GM12872 (cell line): Measurements from ENCODE around the gene SPSB2.

Source experiments
- CTCF ChIP-seq: IDR thresholded peaks from 3 replicates; pipeline ENCODE4 v1.5.1; 2011; ENCODE audit warnings: low read depth, mild to moderate bottlenecking, low read length, moderate library complexity; ENCODE audit not compliant: insufficient read depth

SPSB2 gene

GRCh38 chr12:6915789-6916285 is 42.7 kb upstream of the SPSB2 start:
- TF ChIP-seq CTCF = no peak

DNA sequence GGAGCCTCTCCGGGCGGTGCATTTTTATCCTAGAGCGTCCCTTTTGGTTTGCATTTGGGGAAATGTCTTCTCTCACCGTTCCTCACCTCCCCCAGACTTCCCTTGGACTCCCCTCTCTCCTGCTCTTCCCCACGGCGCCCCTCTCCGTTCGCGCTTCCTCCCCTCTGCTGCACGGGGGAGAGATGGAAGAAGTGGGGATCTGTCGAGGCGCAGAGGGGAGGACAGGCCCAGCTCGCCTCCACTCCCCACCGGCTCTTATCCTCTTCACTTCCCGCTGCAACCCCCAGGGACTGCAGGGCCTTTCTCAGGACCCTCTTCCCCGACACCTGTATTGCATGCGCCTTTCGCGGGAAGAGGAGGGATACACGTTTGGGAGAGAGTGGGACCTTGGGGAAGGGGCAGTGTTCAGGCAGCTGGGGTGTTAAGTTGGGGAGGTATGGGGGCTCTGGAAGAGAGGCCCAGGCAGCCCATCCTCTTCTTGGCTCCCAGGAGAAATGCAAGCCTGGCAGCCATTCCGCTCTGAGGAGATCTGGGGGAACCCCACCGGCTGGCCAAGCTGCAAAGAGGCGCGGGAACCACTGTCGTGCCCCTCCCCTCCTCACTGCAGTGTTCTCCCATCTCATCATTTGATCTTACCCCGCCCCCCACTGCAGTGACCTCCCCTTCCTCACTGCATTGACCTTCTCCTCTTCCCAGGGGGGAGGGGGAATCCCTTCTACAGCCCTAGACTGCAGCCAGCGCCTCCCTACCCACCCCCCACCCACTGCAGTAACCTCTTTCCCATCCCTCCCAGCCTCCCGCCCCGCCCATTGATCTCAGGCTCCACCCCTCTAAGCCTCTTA is 42.1 kb upstream of the SPSB2 start:
- no peak for TF ChIP-seq CTCF

- TF ChIP-seq CTCF = no peak
Observed at GRCh38 chr12:6914246-6914946, 41.3 kb upstream of the SPSB2 start, which contains the start of gene ENO2. Gene ENO2 (plus strand): TSS chr12:6914580. CDS start chr12:6915833, 1,253 bp downstream.

DNA sequence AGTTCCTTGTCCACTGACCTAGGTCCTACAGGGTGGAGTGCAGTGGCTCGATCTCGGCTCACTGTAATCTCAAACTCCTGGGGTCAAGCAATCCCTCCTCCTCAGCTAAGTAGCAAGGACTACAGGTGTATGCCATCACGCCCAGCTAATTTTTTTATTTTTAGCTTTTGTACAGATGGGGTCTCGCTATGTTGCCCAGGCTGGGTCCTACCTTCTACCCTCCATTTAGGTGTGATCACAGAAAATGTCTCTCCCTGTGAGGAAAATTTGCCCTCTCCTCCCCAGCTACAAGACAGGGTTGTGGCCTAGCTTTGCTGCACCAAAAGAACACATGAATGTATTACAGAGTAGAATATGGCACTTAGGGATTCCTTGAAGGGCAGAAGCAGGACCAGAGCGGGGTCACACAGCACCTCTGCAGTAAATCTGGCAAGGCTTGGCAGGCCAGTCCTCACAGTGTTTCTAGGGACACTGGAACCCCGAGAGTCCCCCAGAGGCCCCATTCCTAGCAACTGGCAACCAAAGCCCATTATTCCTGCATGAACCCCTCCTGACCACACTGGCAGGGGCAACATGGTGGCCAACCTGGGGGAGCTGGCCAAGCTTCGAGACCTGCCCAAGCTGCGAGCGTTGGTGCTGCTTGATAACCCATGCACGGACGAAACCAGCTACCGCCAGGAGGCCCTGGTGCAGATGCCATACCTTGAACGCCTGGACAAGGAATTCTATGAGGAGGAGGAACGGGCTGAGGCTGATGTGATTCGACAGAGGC is 39.2 kb upstream of the SPSB2 start:
- no peak for TF ChIP-seq CTCF

DNA sequence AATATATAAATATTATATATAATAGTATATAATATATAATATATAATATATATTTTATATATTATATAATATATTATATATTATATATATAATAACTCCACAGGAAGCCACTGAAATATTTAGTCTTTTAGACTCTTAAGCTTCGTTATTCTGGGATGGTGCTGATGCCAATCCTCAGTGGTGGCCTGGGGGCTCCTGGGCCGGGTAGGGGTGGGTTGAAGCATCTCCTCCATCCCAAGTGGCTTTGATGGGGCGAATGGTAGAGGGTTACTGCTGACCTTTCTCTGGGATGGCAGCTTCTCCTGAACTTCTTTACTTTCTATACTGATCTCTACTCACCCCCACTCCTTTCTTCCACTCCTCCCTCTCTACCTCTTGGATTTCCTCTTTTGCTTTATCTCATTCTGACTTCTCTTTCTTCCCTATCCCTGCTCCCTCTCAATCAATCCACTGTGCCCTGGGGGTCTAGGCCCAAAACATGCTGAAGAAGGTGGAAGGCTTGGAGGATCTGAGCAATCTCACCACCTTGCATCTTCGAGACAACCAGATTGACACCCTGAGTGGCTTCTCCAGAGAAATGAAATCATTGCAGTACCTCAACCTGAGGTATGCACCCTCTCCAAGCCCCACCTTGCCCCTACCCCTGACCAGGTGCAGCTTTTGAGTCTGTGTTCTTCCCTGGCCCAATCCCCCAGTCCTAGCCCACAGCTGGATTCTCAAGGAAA is 36.5 kb upstream of the SPSB2 start:
- TF ChIP-seq CTCF = no peak

DNA sequence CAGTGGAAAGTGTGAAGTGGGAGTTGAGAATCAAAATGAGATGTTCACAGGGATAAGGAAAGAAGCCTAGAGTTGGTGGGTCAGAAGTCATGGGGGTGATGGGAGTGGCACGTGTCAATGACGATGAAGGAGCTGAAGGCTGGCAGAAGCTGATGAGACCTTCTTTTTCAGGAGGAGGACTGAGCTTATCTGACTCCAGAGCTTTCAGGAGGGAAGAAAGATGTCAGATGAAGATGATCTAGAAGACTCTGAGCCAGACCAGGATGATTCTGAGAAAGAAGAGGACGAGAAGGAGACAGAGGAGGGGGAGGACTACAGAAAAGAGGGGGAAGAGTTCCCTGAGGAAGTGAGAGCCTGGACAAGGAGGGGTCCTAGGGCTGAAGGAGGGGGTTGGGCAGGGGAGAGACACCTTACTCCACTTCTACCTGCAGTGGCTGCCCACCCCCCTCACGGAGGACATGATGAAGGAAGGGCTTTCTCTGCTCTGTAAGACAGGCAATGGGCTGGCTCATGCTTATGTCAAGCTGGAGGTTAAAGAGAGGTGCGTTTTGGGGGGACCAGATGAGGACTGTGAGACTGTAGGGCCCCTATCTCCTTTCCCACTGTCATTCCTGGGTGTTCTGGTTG is 32.4 kb upstream of the SPSB2 start:
- no peak for TF ChIP-seq CTCF
